ENCODE data around the gene MYO6. TPM values are rescaled to one million over a fixed set of nuclear protein-coding genes. Genes with fewer than 3 reads are reported as not detected.

The MYO6 gene
- polyA plus RNA-seq, 3 donors: 94.4 to 119 (median 107) TPM

DNA sequence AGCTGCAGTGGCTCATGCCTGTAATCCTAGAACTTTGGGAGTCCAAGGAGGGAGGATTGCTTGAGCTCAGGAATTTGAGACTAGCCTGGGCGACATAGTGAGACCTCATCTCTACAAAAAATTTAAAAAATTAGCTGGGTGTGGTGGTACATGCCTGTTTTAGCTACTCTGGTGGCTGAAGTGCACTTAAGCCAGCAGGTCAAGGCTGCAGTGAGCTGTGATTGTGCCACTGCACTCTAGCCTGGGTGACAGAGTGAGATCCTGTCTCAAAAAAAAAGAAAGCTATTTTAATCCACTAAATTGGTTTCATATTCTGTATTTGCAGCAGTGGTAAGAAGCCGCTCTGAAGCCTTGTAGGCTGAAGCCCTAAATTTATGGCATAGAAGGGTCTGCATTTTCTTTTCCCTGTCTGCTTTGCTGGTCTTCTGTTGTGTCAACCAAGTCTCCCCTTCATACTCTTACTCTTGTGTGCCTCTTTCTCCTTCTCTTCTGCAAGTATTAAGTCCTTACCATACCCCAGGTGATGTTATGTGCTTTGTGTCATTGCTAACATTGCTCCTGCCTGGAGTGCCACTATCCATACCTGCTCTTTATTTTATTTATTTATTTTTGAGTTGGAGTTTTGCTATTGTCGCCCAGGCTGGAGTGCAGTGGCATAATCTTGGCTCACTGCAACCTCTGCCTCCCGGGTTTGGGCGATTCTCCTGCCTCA lies 70.9 kb downstream of the MYO6 start:
- DNase-seq: no peak

DNA sequence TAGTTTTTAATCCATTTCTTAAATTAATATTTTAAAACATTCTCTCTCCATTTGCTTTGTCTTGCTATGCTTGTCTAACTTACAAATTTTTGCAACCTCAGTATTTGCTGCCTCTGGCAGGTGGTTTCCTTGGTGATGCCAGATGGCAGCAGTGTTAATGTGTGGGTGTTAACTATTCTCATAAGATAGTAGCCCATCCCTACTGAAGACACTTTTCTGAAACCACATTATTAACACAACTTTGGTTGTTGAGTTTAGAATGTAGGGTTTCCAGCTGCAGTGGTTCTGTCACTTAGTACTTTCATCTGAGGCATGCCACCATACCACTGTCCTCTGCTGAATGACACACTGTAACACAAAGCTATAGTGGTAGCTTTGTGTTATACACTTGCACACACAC lies 75.1 kb downstream of the MYO6 start:
- no peak for DNase-seq

DNA sequence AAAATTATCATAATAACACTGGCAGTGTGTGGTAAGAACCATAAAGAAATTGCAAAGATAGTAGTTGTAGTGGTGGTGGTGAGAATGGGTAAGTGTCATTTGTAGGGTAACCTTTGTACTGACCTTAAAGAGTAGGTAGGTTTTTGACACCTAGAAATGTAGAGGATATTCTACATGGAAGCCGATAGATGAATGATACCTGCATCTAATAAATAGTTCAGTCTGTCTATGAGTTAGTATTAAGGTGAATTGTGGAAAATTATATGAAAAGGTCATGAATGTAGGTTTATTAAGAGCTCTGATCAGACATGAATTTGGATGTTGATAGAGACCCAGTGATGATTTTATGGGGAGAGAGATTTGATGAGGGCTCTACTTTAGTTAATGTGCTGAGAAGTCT lies 78.1 kb downstream of the MYO6 start:
- DNase-seq: no peak

DNA sequence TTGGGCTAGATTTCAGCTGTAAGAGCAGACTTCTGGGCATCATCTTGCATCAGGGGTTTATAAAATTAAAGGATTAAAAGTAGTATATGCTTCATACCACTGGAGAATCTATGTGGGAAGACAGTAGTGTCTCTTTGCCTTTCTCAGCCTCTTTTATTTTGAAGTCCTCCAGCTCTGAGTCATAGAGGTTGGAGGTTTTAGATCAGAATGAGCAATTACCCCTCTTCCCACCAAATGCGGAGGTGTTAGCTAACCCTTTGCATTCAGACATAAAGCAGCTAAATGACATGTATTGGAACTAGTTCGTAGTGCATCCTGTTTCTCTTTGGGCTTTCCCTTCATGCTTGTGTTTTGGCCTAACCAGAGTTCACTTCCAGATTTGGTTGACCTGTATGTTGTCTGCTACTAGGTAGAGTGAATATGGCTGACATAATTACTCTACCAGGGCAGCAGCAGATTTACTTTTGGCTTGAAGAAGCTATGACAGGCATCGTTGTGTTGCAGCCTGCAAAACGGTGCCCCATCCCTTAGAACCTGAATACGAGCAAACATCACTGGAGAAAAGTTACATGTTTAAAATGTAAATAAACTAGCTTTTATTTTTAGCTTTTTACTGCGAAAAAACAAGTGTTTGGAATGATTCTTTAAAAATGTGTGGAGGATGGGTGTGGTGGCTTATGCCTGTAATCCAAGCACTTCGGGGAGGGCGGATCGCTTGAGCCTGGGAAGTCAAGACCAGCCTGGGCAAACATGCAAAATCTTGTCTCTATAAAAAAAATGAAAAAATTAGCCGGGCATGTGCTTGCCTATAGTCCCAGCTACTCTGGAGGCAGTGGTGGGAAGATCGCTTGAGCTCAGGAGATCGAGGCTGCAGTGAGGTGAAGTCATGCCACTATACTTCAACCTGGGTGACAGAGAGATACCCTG lies 82.2 kb downstream of the MYO6 start:
- DNase-seq: no peak

DNA sequence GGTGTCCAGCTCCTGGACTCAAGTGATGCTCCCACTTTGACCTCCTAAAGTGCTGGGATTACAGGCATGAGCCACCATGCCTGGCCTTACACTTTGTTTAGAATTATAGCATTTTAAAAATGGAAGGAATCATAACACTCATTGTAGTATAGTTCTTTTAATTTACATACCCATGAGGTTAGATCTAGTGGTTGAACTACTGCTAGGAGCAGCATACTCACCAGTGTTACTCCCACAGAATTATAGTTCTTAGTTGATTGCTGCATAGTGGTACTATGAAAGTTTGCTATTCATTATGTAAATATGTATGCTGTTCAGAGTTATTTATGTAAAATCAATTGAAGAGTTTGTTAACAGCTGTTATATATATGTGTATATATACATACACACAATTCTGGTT lies 85.4 kb downstream of the MYO6 start:
- DNase-seq: no peak

DNA sequence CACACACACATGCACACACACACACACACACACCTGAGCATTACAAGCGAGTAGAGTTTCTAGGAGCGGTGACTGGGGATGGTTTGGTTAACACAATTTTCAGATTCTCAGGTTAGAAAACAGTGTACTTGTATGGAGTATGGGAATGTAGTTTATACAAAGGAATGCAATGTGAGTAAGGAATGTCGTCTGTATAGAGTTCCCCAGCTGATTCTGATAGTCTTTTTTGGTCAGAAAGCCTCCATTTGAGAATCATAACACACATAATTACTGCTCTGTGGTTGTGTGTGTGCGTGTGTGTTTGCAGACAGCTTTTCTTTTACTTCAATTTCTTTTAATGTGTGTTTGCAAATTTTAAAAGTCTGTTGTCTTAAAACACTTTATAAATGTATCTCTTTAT lies 93.2 kb downstream of the MYO6 start:
- DNase-seq: no peak

DNA sequence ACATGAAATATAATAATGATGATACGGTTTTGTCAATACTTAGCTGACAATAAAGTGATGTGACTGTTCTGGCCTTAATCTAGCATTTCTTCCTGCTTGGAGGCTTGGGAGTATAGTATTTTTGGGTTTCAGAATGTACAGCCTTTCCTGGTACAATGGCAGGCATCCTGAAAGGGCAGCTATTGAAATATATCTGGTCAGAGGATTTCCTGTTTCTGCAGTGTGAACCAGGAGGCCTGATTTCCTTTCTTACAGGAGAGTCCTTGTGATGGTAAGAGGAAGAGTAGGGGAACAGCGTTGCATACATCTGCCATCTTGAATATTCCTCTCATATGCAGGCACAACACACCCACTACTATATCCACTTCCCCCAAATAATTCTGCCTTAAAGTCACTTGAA lies 93.7 kb downstream of the MYO6 start:
- no peak for DNase-seq

DNA sequence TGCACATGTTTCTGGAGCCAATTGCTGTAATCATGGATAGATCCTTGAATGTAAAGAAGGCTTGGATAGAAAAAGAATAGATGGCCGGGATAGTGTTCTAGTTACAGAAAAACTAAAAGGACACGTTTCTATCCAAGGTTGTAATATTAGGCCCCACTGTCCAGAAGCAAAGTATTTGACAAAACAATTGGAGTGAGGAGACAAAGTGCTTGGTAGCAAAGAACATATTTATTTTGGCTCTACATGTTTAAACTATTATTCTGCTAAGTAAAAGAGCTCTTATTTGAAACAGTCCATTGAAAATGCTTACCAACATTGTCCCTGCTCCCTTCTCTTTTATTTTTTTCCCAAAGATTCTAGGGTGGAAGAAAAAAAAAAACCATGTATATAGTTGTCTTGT lies 94.4 kb downstream of the MYO6 start:
- DNase-seq: no peak

DNA sequence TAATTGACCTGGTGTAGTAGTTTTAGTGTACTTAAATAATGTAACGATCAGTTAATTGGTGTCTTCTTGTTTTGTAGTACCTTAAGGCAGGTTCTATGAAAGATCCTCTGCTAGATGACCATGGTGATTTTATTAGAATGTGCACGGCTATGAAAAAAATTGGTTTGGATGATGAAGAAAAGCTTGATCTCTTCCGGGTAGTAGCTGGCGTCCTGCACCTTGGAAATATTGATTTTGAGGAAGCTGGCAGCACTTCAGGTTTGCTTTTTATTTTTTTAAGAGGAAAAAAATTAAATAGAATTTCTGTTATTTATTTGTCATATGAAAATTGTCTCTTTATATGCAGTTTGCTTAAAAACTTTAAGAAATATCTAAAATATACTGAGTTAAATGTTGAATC lies 99.2 kb downstream of the MYO6 start:
- DNase-seq: no peak

DNA sequence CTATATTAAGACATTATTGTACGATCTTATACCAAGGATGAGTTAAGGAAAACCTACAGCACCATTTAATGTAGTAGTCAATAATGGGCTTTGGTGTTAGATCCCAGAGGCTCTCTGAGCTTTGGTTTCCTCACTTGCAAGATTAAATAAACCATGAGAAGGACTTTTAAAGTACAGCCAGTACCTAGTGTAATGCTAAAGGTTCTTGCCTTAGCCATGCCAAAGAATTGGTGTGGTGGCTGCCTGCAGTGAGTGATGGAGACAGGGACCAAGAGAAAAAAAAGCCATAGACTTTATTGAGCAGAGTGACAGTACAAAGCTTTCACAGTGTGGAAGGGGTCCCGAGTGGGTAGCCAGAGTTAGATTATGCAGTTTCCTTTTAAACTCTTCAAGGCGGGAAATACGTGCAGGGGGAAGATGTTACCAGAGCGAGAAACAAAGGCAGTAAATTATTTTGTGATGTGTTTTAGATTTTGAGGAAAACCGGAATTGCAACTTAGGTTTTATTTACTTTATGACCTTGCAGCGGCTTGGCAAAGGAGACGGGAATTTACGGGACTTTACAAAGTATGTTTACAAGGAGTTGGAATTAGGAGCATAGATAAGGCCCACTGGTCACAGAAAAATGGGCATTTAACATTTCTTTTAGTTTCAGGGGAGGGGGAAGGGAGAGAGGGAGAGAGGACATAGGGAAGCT lies 100.4 kb downstream of the MYO6 start:
- no peak for DNase-seq

DNA sequence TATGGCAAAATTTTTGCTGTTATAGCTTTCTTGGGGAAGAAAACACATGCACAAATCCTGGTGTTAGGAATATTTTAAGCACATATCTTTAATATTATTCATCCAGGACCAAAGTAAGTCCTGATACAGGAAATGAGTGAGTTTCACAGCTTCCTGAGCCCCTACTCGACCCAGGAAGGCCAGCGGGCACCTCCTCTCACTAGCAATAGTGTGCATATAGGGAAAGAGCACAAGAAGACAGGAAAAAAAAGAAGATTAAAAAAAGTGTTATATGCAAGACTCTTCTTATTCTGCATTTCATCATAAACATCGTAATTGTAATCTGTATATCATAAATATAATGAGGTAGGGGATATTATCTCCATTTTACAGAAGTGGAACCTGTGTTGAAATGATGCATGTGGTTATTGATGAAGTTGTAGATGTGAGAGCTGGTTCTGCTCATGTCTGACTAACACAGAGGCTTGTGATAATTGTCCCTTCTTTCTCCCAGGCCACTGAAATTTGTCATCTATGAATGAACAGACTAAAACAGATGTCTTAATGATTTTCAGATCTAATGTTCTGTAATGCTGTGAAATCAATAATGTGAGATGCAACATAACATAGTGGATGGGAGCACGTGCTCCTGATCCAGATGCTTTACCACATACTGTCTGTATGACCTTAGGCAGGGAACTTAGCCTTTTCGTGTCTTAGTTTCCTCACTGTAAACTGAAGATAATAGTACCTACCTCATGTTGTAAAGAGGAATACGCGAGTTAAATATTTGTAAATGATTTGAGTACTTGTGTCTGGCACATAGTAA lies 101.2 kb downstream of the MYO6 start:
- no peak for DNase-seq

DNA sequence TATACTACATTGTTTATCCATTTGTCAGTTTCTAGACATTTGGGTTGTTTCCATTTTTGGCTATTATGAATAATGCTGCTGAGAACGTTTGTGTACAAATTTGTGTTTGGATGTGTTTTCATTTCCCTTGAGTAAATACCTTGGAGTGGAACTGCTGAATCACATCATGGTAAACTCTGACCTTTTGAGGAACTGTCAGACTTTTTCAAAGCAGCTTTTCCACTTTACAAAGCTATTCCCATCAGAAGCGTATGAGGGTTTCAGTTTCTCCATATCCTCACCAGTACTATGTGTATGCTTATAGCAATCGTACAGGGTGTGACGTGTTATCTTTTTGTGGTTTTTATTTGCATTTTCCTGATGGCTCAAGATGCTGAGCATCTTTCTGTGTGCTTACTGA lies 103.7 kb downstream of the MYO6 start:
- DNase-seq: no peak

DNA sequence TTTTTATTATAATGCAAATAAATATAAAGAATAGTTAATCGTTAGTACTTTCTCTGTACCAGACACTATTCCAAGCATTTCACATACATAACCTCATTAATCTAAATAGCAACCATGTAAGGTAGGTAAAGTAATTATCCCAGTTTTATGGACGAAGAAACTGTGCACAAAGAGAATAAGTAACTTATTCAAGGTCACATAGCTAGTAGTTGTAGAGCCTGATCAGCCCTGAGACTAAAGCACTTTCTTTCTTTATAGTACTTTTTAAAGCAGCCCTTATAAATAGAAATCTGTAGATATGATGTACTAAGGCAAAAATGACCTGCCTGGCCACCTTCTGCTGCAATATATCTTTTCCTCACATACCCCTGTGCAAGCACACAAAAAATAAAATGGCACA lies 104.8 kb downstream of the MYO6 start:
- no peak for DNase-seq

DNA sequence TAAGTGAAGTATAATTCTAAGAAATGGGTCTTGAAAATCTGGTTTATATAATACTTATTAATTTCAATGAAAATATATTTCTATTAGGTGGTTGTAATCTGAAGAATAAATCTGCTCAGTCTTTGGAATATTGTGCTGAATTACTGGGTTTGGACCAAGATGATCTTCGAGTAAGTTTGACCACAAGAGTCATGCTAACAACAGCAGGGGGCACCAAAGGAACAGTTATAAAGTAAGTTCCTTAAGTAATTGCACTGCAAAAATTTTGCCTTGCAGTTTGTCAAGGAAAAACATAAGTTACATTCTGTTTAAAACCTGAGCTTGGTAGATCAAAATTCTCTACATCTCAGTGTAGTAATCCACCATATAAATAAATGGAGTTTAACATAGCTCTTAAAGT lies 106.0 kb downstream of the MYO6 start:
- DNase-seq: peak; percentile 63

DNA sequence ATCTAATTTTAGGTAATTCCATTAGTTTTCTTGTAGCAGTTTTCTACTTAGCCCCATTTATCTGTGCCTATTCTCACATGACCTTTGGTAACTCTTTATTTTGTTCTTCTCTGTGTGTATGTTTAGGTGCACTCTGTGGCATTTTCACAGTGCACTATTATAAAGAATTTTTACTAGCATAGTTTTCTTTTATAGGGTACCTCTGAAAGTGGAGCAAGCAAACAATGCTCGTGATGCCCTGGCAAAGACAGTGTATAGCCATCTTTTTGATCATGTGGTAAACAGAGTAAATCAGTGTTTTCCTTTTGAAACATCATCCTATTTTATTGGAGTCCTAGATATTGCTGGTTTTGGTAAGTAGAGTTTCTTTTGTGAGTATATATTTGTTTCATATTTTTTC lies 107.9 kb downstream of the MYO6 start:
- DNase-seq: no peak

DNA sequence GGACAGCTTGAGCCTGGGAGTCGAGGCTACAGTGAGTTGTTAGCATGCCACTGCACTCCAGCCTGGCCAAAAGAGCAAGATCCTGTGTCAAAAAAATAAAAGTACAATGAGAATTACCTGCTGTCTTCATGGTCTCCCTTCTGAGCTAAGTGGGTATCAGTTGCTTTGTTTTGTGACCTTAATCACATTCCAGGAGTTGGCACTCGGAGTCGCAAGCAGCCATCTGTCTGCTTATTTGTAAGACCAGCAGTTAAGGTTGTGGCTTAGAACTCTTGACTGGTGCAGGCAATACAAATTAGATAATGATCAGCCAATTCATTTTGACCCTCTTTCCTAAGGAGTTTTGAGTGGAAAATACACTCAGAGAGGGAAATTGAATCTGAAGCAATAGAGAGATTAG lies 114.0 kb downstream of the MYO6 start:
- no peak for DNase-seq

DNA sequence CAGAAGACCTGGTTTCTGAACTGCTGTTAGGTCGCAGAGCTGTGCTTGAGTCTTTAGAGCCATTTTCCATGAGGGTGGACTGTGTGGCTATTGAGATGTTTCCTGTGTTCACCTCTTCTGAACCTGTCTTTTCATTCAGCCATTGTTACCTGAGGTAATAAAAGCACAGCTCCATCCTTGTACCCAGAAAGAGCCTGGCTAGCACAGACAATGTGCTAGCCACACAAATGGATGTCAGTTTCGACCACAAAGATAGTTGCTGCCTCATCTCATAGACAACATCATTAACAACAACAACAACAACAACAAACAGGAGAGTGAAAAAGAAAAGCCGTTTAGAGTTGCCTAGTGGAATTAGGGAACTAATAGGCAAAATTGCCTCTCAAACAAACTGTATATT lies 114.7 kb downstream of the MYO6 start:
- DNase-seq: no peak

DNA sequence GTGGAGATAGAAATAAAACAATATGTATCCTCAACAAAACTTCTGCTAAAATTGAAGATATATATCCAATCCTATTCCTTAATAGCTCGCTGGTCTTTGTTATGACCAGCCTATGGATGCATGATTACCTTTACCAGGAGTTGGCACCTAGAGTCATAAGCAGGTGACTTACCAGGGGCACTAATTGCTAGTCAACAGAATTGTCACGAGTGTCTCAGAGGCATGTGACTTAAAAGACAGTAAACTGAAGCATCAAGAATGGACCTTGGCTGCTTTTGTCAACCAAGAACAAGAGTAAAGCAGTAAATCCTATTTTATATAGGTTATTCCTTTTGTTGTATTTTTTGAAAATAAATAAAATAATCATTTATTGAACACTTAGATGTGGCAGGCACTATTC lies 115.4 kb downstream of the MYO6 start:
- DNase-seq: no peak

DNA sequence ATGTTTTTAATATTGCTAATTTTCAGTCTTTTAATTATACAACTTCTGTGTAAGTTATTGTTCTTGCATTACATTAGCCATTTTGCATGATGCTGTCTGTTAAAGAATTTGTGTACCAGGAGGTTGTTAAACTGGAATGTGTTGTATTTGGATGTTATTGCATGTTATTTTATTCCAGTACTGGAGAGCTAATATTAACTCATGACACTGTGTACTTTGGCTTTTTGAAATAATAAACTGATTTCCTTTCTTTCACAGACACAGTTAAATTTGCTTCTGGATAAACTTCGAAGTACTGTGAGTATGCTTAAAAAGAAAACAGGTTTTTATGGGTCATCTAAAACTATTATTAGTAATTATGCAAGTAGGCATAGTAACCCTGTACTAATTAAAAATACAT lies 121.3 kb downstream of the MYO6 start:
- no peak for DNase-seq

DNA sequence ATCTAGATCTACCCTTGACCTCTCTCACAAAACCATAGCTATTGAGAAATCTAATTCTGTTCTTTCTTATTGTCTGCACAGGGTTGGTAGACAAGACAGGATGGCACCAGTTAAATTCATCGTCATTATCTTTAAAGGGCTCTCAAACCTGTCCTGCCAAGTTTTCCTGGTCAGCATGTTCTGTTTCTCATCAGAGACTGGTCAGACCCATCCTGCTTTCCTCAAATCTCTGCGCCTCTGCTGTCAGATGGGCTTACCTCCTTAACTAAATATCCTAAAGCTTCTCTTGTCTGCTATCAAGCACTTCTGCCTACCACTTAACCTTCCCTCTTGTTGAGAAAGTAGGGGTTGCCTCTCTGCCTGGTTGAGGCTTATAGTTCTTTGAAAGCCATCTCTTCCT lies 125.2 kb downstream of the MYO6 start:
- DNase-seq: no peak

DNA sequence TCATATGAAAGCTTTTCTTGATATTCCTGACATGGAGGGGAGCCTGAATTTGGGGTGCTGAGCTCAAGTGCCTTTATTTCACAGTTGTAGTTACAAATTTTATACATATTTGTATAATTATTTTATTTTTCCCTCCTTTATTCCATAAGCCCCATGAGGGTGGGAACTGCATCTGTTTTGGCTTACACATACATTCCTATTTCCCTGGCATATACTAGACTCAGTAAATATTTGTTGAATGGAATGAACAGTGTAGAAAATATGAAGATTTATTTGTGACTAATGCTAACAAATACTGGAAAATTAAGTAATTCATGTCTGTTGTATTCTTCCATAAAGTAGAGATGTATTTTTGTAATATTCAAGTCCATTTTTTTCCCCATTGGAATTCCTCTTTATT lies 127.1 kb downstream of the MYO6 start:
- no peak for DNase-seq

DNA sequence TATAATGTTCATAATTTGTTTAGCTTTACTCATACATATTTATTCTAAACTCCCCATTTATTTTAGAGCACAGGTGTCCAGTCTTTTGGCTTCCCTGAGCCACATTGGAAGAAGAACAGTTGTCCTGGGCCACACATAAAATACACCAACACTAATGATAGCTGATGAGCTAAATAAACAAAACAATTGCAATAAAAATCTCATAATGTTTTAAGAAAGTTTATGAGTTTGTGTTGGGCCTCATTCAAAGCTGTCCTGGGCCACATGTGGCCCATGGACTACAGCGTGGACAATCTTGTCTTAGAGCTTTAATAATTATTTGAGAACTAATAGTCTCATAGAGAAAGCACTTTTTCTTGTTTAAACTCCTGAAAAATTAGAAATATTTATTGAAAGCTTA lies 131.3 kb downstream of the MYO6 start:
- DNase-seq: no peak

All from renal pelvis (tissue), 4 donors.